ENCODE measurements around the gene KCNAB1. TPM values are rescaled to one million over a fixed set of nuclear protein-coding genes. Genes with fewer than 3 reads are reported as not detected.

The KCNAB1 gene
- total RNA-seq, 1 donor from 2014 or later: 2.1 TPM

- TF ChIP-seq, protein P1, sequence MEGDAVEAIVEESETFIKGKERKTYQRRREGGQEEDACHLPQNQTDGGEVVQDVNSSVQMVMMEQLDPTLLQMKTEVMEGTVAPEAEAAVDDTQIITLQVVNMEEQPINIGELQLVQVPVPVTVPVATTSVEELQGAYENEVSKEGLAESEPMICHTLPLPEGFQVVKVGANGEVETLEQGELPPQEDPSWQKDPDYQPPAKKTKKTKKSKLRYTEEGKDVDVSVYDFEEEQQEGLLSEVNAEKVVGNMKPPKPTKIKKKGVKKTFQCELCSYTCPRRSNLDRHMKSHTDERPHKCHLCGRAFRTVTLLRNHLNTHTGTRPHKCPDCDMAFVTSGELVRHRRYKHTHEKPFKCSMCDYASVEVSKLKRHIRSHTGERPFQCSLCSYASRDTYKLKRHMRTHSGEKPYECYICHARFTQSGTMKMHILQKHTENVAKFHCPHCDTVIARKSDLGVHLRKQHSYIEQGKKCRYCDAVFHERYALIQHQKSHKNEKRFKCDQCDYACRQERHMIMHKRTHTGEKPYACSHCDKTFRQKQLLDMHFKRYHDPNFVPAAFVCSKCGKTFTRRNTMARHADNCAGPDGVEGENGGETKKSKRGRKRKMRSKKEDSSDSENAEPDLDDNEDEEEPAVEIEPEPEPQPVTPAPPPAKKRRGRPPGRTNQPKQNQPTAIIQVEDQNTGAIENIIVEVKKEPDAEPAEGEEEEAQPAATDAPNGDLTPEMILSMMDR (IDR thresholded peaks at IDR 0.05; ENCODE audit: unreplicated experiment): no peak
- H3K36me3 Mint-ChIP-seq (ENCODE audit: insufficient read depth): no peaks in the 10 kb centered on the region
- no peak for DNase-seq (ENCODE audit: low spot score, unreplicated experiment)
- H3K9me3 Mint-ChIP-seq (ENCODE audit: low read depth): no peaks in the 10 kb centered on the region
- peaks cover 4% of the 10 kb centered on the region for H3K27me3 Mint-ChIP-seq
- no peak overlapping the region for H3K27ac Mint-ChIP-seq
- H3K4me1 Mint-ChIP-seq (ENCODE audit: low read depth): no peaks in the 10 kb centered on the region
- no peak overlapping the region for H3K4me3 Mint-ChIP-seq (ENCODE audit: low read depth)
Observed at GRCh38 chr3:156256256-156256655, 135.9 kb downstream of the KCNAB1 start.

- no peak for DNase-seq (ENCODE audit: low spot score, unreplicated experiment)
- no peaks in the 10 kb centered on the region for H3K9me3 Mint-ChIP-seq (ENCODE audit: low read depth)
- H3K4me3 Mint-ChIP-seq (ENCODE audit: low read depth): no peak overlapping the region
- peaks cover 4% of the 10 kb centered on the region for H3K27me3 Mint-ChIP-seq
- TF ChIP-seq, protein P1 (IDR thresholded peaks at IDR 0.05; ENCODE audit: unreplicated experiment): no peak
- no peak overlapping the region for H3K27ac Mint-ChIP-seq
- no peaks in the 10 kb centered on the region for H3K4me1 Mint-ChIP-seq (ENCODE audit: low read depth)
- no peaks in the 10 kb centered on the region for H3K36me3 Mint-ChIP-seq (ENCODE audit: insufficient read depth)
Observed at GRCh38 chr3:156256945-156257344, 136.6 kb downstream of the KCNAB1 start.

DNA sequence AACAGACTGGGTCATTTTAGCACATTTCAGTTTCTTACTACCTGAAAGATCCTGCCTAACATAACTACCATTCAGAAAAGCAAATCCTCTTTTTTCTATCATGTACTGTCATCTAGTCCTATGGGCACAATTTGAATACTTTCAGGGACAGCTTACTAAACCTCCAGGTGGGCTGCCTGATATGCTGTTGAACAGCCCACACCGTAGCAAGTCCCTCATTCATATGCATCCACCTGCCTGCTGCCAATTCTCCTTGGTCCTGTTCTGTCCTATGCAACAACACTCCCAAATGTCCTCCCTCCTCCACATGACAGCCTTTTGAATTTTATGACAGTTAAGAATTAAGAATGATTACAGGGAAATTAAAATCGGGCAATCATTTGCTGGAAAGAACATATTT, 137.9 kb downstream of the KCNAB1 start:
- no peak overlapping the region for H3K27ac Mint-ChIP-seq
- H3K36me3 Mint-ChIP-seq (ENCODE audit: insufficient read depth): no peaks in the 10 kb centered on the region
- peaks cover 4% of the 10 kb centered on the region for H3K27me3 Mint-ChIP-seq
- TF ChIP-seq, protein P1 (IDR thresholded peaks at IDR 0.05; ENCODE audit: unreplicated experiment): no peak
- H3K4me1 Mint-ChIP-seq (ENCODE audit: low read depth): no peaks in the 10 kb centered on the region
- no peaks in the 10 kb centered on the region for H3K9me3 Mint-ChIP-seq (ENCODE audit: low read depth)
- no peak for DNase-seq (ENCODE audit: low spot score, unreplicated experiment)
- H3K4me3 Mint-ChIP-seq (ENCODE audit: low read depth): no peak overlapping the region

GRCh38 chr3:156259896-156260295, 139.5 kb downstream of the KCNAB1 start:
- TF ChIP-seq, protein P1 (IDR thresholded peaks at IDR 0.05; ENCODE audit: unreplicated experiment): no peak
- DNase-seq (ENCODE audit: low spot score, unreplicated experiment): no peak
- no peak overlapping the region for H3K27ac Mint-ChIP-seq
- H3K36me3 Mint-ChIP-seq (ENCODE audit: insufficient read depth): no peaks in the 10 kb centered on the region
- no peaks in the 10 kb centered on the region for H3K4me1 Mint-ChIP-seq (ENCODE audit: low read depth)
- H3K4me3 Mint-ChIP-seq (ENCODE audit: low read depth): no peak overlapping the region
- H3K27me3 Mint-ChIP-seq: peaks cover 4% of the 10 kb centered on the region
- H3K9me3 Mint-ChIP-seq (ENCODE audit: low read depth): no peaks in the 10 kb centered on the region

DNA sequence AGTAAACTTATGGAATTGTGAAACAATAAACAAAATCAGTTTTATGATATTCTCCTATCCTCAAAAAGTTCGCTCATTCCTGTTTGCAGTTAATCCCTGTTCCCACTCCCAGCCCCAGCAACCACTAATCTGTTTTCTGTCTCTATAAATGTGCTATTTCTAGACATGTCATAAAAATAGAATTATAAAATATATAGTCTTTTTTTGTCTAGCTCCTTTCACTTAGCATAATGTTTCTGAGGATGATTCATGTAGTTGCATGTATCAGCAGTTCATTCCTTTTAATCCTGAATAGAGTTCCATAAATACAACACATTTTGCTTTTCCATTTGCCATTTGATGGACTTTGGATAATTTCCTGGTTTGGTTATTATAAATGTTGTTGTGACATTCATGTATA, 140.0 kb downstream of the KCNAB1 start:
- Mint-ChIP-seq H3K9me3 (ENCODE audit: low read depth) (no peaks in the 10 kb centered on the region), H3K4me1 (ENCODE audit: low read depth) (no peaks in the 10 kb centered on the region), H3K27ac (no peak overlapping the region), H3K4me3 (ENCODE audit: low read depth) (no peak overlapping the region), H3K36me3 (ENCODE audit: insufficient read depth) (no peaks in the 10 kb centered on the region), H3K27me3 (peaks cover 4% of the 10 kb centered on the region)
- DNase-seq (ENCODE audit: low spot score, unreplicated experiment): no peak
- TF ChIP-seq, protein P1 (IDR thresholded peaks at IDR 0.05; ENCODE audit: unreplicated experiment): no peak

Data from progenitor cell of endocrine pancreas (in vitro differentiated cells).